GM12878 (cell line): ENCODE measurements around the gene SPIRE1. TPM values are rescaled to one million over a fixed set of nuclear protein-coding genes. Genes with fewer than 3 reads are reported as not detected.

Experiments
- ATAC-seq: fragments of 200-7000 bp; cut with Tn5 transposase; 3 replicates; pipeline ENCODE4 v1.9.1; 2020; ENCODE audit warnings: mild to moderate bottlenecking, moderate library complexity
- BruUV-seq: library from RNA; stranded (reverse); fragments of 400-500 nt; replicated peaks from 2 replicates; lab custom pipeline; 2021; lab: Mats Ljungman, UMichigan
- CTCF ChIA-PET: fragments of 300-600 bp; sonication (Branson Sonifier 250); formaldehyde crosslinking; extraction: SDS; loops from one replicate; lab custom pipeline; 2021; ENCODE audit warnings: inconsistent platforms; lab: Yijun Ruan, JAX
- POLR2A ChIA-PET: fragments of 350-600 bp; formaldehyde crosslinking; extraction: SDS; loops from one replicate; lab custom pipeline; 2021; ENCODE audit warnings: inconsistent platforms; lab: Charles Lee
- RAD21 ChIA-PET: fragments of 300-600 bp; sonication (Branson Sonifier 250); formaldehyde crosslinking; loops from one replicate; lab custom pipeline; 2023; ENCODE audit warnings: antibody characterized with exemption; ENCODE audit not compliant: unreplicated experiment; lab: Charles Lee
- SMC1A ChIA-PET: fragments of 300-600 bp; sonication (Branson Sonifier 250); formaldehyde crosslinking; loops from one replicate; lab custom pipeline; 2023; ENCODE audit not compliant: unreplicated experiment, uncharacterized antibody; lab: Charles Lee
- DNase-seq: peaks from one replicate; pipeline ENCODE4 v3.0.0-alpha.2; 2011; ENCODE audit warnings: low read depth, low spot score
- FAIRE-seq: peaks from 3 replicates; lab custom pipeline; 2011; peaks lifted over from hg19 to GRCh38; lab: Jason Lieb, UNC
- H2AFZ ChIP-seq: 2 replicates; pipeline ENCODE4 v1.6.0; 2011; ENCODE audit warnings: low read depth, low read length, control low read depth; ENCODE audit not compliant: control insufficient read depth
- H3K27ac ChIP-seq: 2 replicates; pipeline ENCODE4 v1.5.1; 2011; ENCODE audit warnings: control low read depth; ENCODE audit not compliant: control insufficient read depth, insufficient read depth
- H3K27me3 ChIP-seq, 2 experiments: replicated peaks in 1 of 2; 2 replicates each; pipeline versions ENCODE4 v1.6.0 to v1.6.1; 2011; ENCODE audit warnings: low read length in 1 of 2; ENCODE audit not compliant: control insufficient read depth in 2 of 2, insufficient read depth in 2 of 2
- H3K36me3 ChIP-seq, 2 experiments: 2 replicates each; pipeline ENCODE4 v1.5.1; 2011; ENCODE audit warnings: low read length in 1 of 2; ENCODE audit not compliant: control insufficient read depth in 2 of 2, insufficient read depth in 2 of 2
- H3K4me1 ChIP-seq: 2 replicates; pipeline ENCODE4 v1.6.1; 2011; ENCODE audit warnings: mild to moderate bottlenecking, low read length, moderate library complexity, mixed read lengths; ENCODE audit not compliant: control insufficient read depth, insufficient read depth
- H3K4me2 ChIP-seq: 2 replicates; pipeline ENCODE4 v1.6.0; 2011; ENCODE audit warnings: control low read depth; ENCODE audit not compliant: control insufficient read depth, insufficient read depth
- H3K4me3 ChIP-seq: fragments of 200-600 bp; sonication (generic); 2 replicates; pipeline ENCODE4 v1.5.1; 2016
- H3K79me2 ChIP-seq: 2 replicates; pipeline ENCODE4 v1.6.0; 2011; ENCODE audit warnings: low read length; ENCODE audit not compliant: control insufficient read depth, insufficient read depth
- H3K9ac ChIP-seq: 2 replicates; pipeline ENCODE4 v1.8.0; 2011; ENCODE audit warnings: low read length, control low read depth, mixed read lengths; ENCODE audit not compliant: control insufficient read depth, insufficient read depth
- H3K9me3 ChIP-seq: replicated peaks from 3 replicates; pipeline ENCODE4 v1.5.1; 2011; ENCODE audit warnings: mild to moderate bottlenecking, low read length; ENCODE audit not compliant: control insufficient read depth, insufficient read depth
- H4K20me1 ChIP-seq: 2 replicates; pipeline ENCODE4 v1.6.0; 2011; ENCODE audit not compliant: control insufficient read depth, insufficient read depth
- EGR1 ChIP-seq, 2 experiments: IDR thresholded peaks; 1 replicate in 1 of 2; 2 replicates in 1 of 2; pipeline ENCODE4 v1.6.1; 2011 to 2012; ENCODE audit warnings: low read depth in 2 of 2, low read length in 2 of 2, borderline replicate concordance in 1 of 2, mild to moderate bottlenecking in 1 of 2, moderate library complexity in 1 of 2
- ESRRA ChIP-seq: IDR thresholded peaks from 2 replicates; pipeline ENCODE4 v1.6.1; 2012; ENCODE audit warnings: mild to moderate bottlenecking, low read length, improper control_type of control experiment
- FOXM1 ChIP-seq: IDR thresholded peaks from 2 replicates; pipeline ENCODE4 v1.6.1; 2012; ENCODE audit warnings: low read depth, mild to moderate bottlenecking, inconsistent platforms, low read length, moderate library complexity
- GATAD2B ChIP-seq: fragments of 450-650 bp; conservative IDR thresholded peaks from 2 replicates; pipeline ENCODE4 v1.6.1; 2017; ENCODE audit warnings: low read depth, mild to moderate bottlenecking, moderate library complexity
- HCFC1 ChIP-seq: fragments of 150-350 bp; IDR thresholded peaks from 2 replicates; pipeline ENCODE4 v1.6.1; 2014; ENCODE audit warnings: low read length
- HDGF ChIP-seq: fragments of 450-650 bp; IDR thresholded peaks from 2 replicates; pipeline ENCODE4 v1.6.1; 2016; ENCODE audit warnings: antibody characterized with exemption
- JUNB ChIP-seq: IDR thresholded peaks from 2 replicates; pipeline ENCODE4 v1.6.1; 2016; ENCODE audit warnings: antibody characterized with exemption, mild to moderate bottlenecking
- MXI1 ChIP-seq: fragments of 150-350 bp; IDR thresholded peaks from 2 replicates; pipeline ENCODE4 v1.6.1; 2011; ENCODE audit warnings: low read depth, mild to moderate bottlenecking, inconsistent platforms, low read length, improper control_type of control experiment
- MYC ChIP-seq: IDR thresholded peaks from 2 replicates; pipeline ENCODE4 v1.6.1; 2011; ENCODE audit warnings: mild to moderate bottlenecking, low read length, moderate library complexity, inconsistent platforms; ENCODE audit not compliant: insufficient read depth, insufficient replicate concordance, insufficient read length, severe bottlenecking
- PML ChIP-seq: IDR thresholded peaks from 2 replicates; pipeline ENCODE4 v1.6.1; 2012; ENCODE audit warnings: low read length, inconsistent platforms
- SP1 ChIP-seq: IDR thresholded peaks from one replicate; pipeline ENCODE4 v1.6.1; 2011; ENCODE audit warnings: low read depth, low read length
- TARDBP ChIP-seq: IDR thresholded peaks from 2 replicates; pipeline ENCODE4 v1.6.1; 2016; ENCODE audit warnings: borderline replicate concordance
- ZNF274 ChIP-seq: IDR thresholded peaks from one replicate; pipeline ENCODE4 v1.8.0; 2011; ENCODE audit not compliant: insufficient read length, insufficient read depth
- WGBS: methylation state at CpG from one replicate; pipeline ENCODE4 v1.1.6; 2016; ENCODE audit warnings: low lambda C conversion rate; ENCODE audit not compliant: insufficient replicate concordance, insufficient coverage; ENCODE audit errors: missing lambda C conversion rate; 5-methylcytosine and 5-hydroxymethylcytosine counted together
- in situ Hi-C: fragments of 300-500 bp; cut with MboI; formaldehyde crosslinking; loops from 9 replicates; pipeline ENCODE4 v1.14.3; 2018; ENCODE audit warnings: mixed read lengths
- intact Hi-C: fragments of 100-400 bp; cut with micrococcal nuclease; formaldehyde crosslinking; loops from one replicate; pipeline ENCODE4 v1.14.2; 2022; ENCODE audit not compliant: unreplicated experiment
- polyA plus RNA-seq, 11 experiments: library from polyadenylated mRNA; depleted of rRNA in 4 of 11; unstranded in 6 of 11; stranded (reverse) in 5 of 11; fragments of >200 nt; fragmentation: Nextera tagmentation in 4 of 11; fragmentation: Illumina TruSeq in 1 of 11; extraction: Ambion mirVana in 4 of 11; extraction: Trizol in 1 of 11; gene quantifications; 1 replicate in 1 of 11; 2 replicates in 10 of 11; pipeline versions ENCODE4 v1.2.1 to v1.2.3, GENCODE V29; 2011 to 2016; ENCODE audit warnings: inconsistent platforms in 2 of 11, missing spikeins in 2 of 11, low read depth in 1 of 11
- total RNA-seq, 4 experiments: library from RNA; depleted of rRNA in 3 of 4; stranded (reverse); fragments of >200 nt in 3 of 4; fragmentation: Illumina TruSeq in 1 of 4; extraction: Trizol in 1 of 4; gene quantifications; 2 replicates each; pipeline versions ENCODE4 v1.2.1 to v1.2.3, GENCODE V29; 2013 to 2021

The SPIRE1 gene
- total and polyA plus RNA-seq, 10 of the 15 experiments (the other 5 are each of a cell fraction or from before 2014, with no cell fraction given) = 0.18 to 9.2 (median 4.3) TPM

DNA sequence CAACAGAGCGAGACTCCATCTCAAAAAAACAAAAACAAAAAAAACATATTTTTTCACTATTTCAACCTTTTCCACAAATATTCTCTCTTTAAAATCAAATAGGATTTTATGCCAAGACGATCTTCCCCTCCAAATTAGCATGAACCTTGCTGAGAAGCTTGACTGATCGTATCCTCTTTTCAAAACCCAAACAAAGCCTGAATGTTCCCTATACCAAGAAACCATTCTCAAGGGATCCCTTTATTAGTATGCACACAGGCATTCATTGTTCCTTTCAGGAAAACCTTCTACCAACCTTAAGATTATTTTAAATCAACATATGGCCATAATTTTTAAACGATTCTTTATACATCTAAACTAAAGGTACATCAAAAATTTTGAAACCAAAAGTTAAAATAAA lies 6.3 kb downstream of the SPIRE1 start:
- FAIRE-seq = no peak
- RAD21 ChIA-PET = no interaction called here
- CTCF ChIA-PET = interaction anchor here (0.7 kb wide), 1 partner anchor 32 kb away, joined by 3 read pairs; no protein-coding TSS in a partner anchor
- in situ Hi-C loops = no loop called here
- Histone ChIP-seq H3K27ac (no peak overlapping the region), H3K4me3 (no peak overlapping the region), H3K9ac (no peak overlapping the region)
- TF ChIP-seq SP1 = no peak
- TF ChIP-seq PML = no peak
- no peak for TF ChIP-seq MXI1
- TF ChIP-seq ZNF274 = no peak
- TF ChIP-seq JUNB = no peak
- TF ChIP-seq GATAD2B = no peak
- no peak for TF ChIP-seq EGR1 (IDR thresholded peaks at IDR 0.05; ENCODE audit: borderline replicate concordance in 1 of 2, low read depth in 2 of 2, low read length in 2 of 2)
- TF ChIP-seq FOXM1 = no peak
- no peak for TF ChIP-seq ESRRA
- no peak for TF ChIP-seq MYC
- no peak for TF ChIP-seq TARDBP
- no peak for TF ChIP-seq HCFC1
- TF ChIP-seq HDGF = no peak
- TF ChIP-seq, all 136 proteins: peak for 0
- intact Hi-C loops = loop anchor here (5.0 kb wide), 1 partner anchor 54 kb away; no protein-coding TSS in a partner anchor
- ChIA-PET POLR2A (no interaction called here), SMC1A (no interaction called here)
- Histone ChIP-seq H4K20me1 (no peaks in the 10 kb centered on the region), H3K4me1 (no peaks in the 10 kb centered on the region), H3K4me2 (no peak overlapping the region), H2AFZ (no peak overlapping the region), H3K79me2 (no peaks in the 10 kb centered on the region), H3K9me3 (no peaks in the 10 kb centered on the region), H3K36me3 (no peaks in the 10 kb centered on the region), H3K27me3 (no peaks in the 10 kb centered on the region)
- WGBS = 68% methylated on average over 4 of the region's 4 CpGs
- ATAC-seq (no peak), DNase-seq (no peak)
- no TSS peak for BruUV-seq
